Fibroblast of villous mesenchyme (primary cell): Measurements from ENCODE around the gene DHX38. TPM values are rescaled to one million over a fixed set of nuclear protein-coding genes. Genes with fewer than 3 reads are reported as not detected.

Experiments used
- DNase-seq: peaks from one replicate; pipeline ENCODE4 v3.0.0-alpha.2; 2010; ENCODE audit warnings: low read depth
- H3K4me3 ChIP-seq: 2 replicates; pipeline ENCODE4 v1.5.1; 2011; ENCODE audit warnings: low read depth, mild to moderate bottlenecking, low read length
- total RNA-seq: library from RNA; depleted of rRNA; stranded (reverse); fragments of >200 nt; gene quantifications from 2 replicates; pipeline ENCODE4 v1.2.3, GENCODE V29; 2012
- TF ChIP-seq, protein P1 (sequence below): IDR thresholded peaks from 2 replicates; pipeline ENCODE4 v1.5.1; 2012; ENCODE audit warnings: low read depth, mild to moderate bottlenecking, low read length; ENCODE audit not compliant: insufficient read depth

The DHX38 gene
- total RNA-seq, 1 donor = 59.6 TPM

GRCh38 chr16:72111657-72112451, 18.2 kb downstream of the DHX38 start:
- no peak overlapping the region for H3K4me3 ChIP-seq
- DNase-seq = no peak
- TF ChIP-seq, protein P1, sequence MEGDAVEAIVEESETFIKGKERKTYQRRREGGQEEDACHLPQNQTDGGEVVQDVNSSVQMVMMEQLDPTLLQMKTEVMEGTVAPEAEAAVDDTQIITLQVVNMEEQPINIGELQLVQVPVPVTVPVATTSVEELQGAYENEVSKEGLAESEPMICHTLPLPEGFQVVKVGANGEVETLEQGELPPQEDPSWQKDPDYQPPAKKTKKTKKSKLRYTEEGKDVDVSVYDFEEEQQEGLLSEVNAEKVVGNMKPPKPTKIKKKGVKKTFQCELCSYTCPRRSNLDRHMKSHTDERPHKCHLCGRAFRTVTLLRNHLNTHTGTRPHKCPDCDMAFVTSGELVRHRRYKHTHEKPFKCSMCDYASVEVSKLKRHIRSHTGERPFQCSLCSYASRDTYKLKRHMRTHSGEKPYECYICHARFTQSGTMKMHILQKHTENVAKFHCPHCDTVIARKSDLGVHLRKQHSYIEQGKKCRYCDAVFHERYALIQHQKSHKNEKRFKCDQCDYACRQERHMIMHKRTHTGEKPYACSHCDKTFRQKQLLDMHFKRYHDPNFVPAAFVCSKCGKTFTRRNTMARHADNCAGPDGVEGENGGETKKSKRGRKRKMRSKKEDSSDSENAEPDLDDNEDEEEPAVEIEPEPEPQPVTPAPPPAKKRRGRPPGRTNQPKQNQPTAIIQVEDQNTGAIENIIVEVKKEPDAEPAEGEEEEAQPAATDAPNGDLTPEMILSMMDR = no peak

GRCh38 chr16:72112452-72112792, 18.8 kb downstream of the DHX38 start:
- H3K4me3 ChIP-seq = no peak overlapping the region
- TF ChIP-seq, protein P1 = no peak
- no peak for DNase-seq

DNA sequence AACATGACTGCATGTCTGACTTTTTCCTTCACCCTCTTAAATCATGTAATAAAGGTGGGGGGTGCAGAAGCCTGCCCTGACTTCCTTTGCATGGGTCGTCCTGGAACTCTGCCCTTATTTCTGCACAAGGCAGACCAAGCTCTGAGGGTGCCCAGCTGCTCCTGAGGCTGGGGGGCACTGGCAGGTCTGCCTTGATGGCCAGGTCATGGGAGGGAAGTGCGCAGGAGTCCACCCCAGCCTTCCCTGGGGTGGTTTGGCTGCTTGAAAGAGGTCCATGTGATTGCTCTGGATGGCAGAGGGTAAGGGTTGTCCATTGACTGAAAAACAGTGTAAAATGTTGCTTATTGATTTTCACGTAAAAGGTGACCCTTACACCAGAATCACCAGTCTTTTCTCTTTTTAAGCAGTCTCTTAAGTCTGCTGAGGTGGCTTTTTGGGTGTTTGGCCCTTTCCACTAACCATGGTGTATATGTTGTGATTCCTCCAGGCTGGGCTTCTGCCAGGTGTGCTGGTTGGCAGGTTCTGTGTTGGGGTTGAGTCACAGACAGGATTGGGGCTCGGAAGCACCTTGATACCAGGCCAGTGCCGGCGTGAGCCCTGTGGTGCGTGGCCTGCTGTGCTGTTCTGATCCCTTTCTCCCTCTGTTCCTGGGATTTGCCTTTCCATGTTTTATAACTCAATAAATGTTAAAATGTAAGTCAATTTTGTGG, 19.4 kb downstream of the DHX38 start:
- H3K4me3 ChIP-seq = no peak overlapping the region
- DNase-seq = no peak
- TF ChIP-seq, protein P1 = no peak

DNA sequence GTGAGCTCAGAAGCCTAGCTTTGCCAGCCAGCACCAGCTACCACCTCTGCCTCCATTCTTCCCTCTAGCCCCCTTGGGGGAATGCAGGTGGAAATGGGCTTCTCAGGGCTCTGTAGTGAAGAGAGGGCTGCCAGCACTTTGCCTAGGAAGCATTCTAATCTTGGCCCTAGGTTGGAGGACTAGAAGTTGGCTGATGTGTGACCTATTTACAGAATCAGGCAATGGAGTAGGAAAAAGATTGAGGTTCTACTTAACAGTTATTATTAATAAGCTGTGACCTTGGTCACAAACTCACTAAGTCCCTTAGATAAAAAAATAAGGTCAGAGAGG, 19.9 kb downstream of the DHX38 start:
- DNase-seq = no peak

DNA sequence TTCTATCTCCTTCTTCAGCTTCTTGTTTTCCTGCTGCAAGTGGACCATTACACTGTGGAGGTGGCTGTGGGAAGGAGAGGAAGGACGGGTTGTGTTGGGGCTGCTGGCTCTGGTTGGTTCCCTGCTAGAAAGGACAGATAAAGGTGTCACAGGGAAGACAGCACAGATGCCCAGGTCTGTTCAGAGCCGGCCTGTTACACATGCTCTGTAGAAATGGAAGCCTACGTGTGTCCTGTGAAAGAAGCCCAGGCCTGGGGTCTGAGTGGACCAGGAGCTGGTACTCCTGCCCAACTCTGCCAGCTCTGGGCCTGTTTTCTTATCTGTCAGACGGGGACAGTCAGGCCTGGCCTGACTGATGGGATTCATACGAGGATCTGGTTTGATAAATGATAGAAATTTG, 26.4 kb downstream of the DHX38 start:
- H3K4me3 ChIP-seq = no peak overlapping the region
- TF ChIP-seq, protein P1 = no peak
- DNase-seq = no peak

More for the DNA sequence above, 19.9 kb downstream of the DHX38 start:
- no peak overlapping the region for H3K4me3 ChIP-seq
- TF ChIP-seq, protein P1 = no peak

- H3K4me3 ChIP-seq = no peak overlapping the region
- TF ChIP-seq, protein P1 = no peak
- DNase-seq = no peak
These were observed 28.7 kb downstream of the DHX38 start for GRCh38 chr16:72122308-72122707.

- no peak overlapping the region for H3K4me3 ChIP-seq
- no peak for DNase-seq
- TF ChIP-seq, protein P1 = no peak
These were observed 29.3 kb downstream of the DHX38 start for GRCh38 chr16:72122916-72123315.
